Activated CD4-positive, CD25-positive, alpha-beta regulatory T cell treated with anti-CD3 and anti-CD28 coated beads, Interleukin-2, amount 50 U/mL, for 16 hours (primary cell): ENCODE data around the gene MRPS18A.
A peak's percentile ranks its signal among the peaks of the same experiment; 100 is the strongest.

ENCODE experiments used
- DNase-seq: peaks from one replicate; pipeline ENCODE4 v3.0.0-alpha.2; 2020; ENCODE audit warnings: low read depth, low spot score

Gene MRPS18A

DNA sequence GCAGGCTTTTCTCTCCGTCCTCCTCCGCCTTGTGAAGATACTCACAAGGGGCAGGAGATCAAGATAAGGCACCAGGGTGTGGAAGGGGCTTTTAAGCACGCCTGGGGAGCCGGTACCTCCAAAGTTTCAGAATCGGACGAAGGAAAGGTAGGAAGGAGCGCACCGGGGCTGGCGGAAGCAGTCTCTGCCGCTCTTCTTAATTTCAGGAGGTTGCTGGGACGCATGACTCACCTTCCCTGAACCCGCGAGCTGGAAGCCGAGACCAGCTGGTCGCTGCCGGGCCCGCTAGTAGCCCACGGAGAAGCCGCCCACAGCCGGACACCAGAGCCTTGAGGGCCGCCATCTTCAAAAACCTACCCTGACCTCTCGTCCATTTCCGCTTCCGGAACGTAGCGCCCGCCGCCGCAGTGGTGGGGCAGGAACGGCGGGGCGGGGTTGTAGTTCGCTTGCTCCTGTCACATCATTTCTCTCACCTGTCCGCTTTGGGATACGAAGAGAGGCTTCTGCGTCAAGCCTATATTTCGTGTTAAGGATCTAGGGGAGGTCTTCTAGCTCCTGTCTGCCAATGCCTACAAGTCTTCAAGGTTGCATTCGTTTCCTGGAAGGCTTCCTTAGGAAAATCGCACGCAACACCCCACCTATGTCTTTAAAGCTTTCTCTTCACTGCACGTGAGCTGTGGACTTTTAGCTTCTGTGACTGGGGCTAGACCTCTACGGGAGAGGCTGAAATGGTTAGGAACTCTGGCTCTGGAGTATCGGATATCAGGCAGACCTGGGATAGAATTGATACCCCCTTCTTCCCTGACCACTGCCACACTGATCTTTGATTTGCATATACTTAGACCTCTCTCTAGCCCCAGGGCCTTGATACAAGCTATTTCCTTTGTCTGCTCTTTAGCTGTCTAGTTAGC, at the start of gene MRPS18A:
MRPS18A (minus strand) TSS at position 355 of the 911 bp plus-strand sequence; CDS start at position 343, 12 bp downstream.
- peak; percentile 66 for DNase-seq

- no peak for DNase-seq
Observed at GRCh38 chr6:43736844-43737243, 49.3 kb upstream of the MRPS18A start.

- no peak for DNase-seq
Observed at GRCh38 chr6:43736211-43736786, 48.7 kb upstream of the MRPS18A start.

- DNase-seq, result no peak
Observed at GRCh38 chr6:43735642-43736199, 48.1 kb upstream of the MRPS18A start.

DNA sequence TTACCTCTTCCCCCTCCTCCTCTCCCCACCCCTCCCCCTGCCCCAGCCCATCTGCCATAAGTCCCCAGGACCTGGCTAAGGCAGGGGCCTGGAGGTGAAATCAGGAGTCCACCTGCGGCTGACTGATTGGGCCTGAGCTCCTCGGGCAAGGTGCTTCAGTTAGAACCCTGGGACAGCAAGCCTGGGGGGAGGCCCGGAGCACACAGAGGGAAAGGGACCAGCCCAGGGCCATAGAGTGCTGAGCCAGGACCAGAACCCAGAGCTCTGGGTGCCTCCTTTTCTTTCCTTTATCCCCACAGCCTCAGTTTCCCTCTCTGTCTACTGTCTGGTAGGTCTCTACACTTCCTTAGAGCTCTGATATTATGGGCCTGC, 46.7 kb upstream of the MRPS18A start:
- DNase-seq, result no peak

DNA sequence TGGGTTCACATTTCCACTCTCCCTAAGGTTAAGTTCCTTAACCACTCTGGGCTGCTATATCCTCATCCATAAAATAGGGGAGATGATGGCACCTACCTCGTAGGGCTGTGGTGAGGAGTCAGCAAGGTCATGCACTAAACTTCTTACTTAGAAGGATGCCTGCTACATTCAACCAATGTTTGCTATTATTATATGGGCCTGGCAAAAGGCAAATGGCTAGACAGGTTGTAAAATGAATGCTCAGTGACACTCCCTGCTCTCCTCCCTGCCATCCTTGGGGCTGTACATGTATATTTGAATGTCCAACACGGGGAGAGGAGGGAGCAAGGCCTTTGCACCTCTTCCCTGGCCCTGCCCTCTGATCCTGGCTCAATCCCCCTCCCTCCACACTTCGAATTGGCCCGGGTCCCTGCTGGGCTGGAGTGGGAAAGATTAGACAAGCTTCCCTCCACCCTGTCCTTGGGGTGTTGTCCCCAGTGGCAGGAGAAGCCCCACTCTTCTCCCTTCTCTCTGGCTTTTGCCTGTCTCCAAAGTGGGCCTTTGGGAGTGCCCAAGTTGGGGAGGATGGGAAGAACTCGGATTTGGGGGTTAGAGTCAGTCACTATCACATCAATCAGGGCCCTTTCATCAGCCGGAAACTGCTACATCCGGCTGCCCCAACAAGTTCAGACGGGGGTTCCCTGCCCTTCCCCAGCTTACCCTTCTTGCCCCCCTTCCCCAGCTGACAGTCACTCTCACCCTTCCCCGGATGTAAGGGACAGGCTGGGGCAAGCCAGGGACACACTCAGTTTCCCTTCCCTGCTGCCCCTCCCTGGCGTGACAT, 46.1 kb upstream of the MRPS18A start:
- DNase-seq, result no peak

- DNase-seq, result no peak
Observed at GRCh38 chr6:43730634-43731033, 43.0 kb upstream of the MRPS18A start.

- no peak for DNase-seq
Observed at GRCh38 chr6:43729537-43729936, 41.9 kb upstream of the MRPS18A start.

DNA sequence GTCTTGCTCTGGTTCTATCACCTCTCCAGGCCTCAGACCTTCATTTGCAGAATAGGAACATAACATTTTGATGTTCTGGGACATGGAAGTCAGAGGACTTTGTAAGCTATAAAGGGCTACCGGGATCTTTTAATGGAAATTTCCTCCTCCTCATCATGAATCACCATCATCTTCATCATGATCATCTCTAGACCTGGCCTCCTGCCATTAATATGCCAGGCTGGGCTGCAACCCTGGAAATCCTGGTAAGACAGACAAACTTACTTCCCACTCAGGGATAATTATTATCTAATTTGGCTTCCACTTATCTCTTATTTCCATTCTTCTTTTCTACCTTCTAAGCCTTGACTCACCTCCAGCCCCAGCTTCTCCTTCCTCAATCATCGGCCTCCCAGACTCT, 41.0 kb upstream of the MRPS18A start:
- no peak for DNase-seq

GRCh38 chr6:43727634-43728033, 40.0 kb upstream of the MRPS18A start:
- DNase-seq, result no peak

- no peak for DNase-seq
Observed at GRCh38 chr6:43725643-43726580, 38.3 kb upstream of the MRPS18A start.

DNA sequence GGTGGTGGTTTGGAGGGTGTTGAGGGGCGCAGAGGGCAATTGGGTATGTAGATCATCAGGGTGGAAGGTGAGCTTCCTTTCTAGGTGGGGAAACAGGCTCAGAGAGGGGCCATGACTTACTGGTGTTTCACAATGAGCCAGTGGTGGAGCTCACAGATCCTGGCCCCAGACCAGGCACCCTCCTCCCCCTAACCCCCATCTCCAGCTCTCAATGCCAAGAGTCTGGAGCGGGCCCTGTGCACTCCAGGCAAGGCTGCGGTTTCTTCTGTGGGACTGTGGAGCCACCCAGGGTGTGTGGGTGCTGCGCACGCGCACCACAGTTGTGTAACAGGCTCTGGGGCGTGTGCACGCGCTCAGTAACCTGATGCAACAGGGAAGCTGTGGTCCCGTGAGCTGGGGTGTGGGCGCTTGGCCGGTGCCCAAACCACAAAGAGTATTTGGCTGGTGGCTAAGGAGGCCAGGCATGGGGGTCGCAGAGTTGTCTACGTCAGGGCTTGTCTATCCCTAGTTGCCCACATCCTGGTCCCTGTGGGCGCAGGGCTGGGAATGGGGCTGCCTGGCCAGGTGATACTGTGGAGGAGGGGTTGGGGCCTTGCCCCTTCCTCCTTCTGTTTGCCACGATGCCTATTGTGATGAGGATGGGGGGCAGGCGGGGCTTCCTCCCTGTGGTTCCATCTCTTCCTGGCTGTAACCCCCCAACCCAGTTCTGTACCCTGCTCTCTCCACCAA, 37.5 kb upstream of the MRPS18A start:
- peak; percentile 35 for DNase-seq

DNA sequence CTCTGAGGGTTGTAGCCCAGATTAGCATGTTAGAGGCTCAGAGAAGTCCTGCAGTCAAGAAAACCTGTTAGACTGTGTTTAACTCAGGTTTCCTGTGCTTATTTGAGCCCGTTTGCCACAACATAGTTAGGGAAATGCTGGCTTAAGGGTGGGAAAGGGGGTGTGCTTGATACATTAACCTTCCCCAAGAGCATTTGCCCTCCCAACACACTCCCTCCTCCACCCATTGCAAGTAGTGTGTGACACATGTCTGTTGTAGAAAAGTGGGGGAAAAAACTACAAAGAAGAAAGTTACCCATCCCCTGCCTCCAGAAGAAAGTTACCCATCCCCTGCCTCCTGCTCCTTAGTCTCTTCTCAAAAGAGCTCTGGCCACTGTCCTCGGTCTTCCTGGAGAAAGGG, 36.8 kb upstream of the MRPS18A start:
- no peak for DNase-seq

DNA sequence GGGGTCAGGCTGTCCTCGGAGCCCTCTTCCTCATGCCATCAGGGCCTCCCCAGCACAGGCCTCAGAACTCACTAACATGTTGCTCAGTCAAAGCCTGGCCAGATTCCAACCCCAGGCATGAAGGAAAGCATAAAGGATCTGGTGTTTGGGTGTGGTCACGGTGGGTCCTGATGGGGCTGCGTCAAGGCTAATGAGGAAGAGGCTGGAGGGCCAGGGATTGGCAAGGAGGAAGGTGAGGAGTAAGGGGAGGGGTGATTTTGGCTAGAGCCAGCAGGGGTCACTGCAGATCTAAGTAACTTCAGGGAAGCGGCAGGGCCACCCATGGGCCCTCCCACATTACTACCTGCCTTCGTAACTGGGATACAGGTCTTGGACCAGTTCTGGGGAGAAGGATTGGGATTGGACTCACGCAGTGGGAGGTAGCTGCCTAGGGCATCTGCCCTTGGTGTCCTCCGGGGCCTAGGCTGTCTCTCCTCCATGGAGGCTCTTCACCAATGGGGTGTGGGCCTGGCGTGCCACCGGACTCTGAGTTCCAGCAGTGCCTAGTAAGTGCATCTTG, 36.2 kb upstream of the MRPS18A start:
- DNase-seq, result peak; percentile 26

GRCh38 chr6:43722920-43723545, 35.4 kb upstream of the MRPS18A start:
- no peak for DNase-seq

DNA sequence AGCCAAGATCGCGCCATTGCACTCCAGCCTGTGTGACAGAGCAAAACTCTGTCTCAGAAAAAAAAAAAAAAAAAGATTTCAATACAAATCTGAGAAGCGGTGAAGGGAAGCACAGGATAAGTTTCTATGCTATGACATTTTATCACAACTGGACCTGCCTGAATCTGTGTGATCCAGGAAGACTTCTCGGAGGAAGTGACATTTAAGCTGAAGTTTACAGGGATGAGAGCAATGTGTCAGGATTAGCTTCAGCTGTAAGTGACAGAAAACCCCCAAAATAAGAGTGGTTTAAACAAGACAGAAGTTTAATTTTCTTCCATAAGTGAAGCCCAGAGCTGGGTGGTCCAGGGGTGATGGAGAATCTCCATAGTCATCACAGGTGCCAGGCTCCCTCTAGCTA, 33.4 kb upstream of the MRPS18A start:
- no peak for DNase-seq

DNA sequence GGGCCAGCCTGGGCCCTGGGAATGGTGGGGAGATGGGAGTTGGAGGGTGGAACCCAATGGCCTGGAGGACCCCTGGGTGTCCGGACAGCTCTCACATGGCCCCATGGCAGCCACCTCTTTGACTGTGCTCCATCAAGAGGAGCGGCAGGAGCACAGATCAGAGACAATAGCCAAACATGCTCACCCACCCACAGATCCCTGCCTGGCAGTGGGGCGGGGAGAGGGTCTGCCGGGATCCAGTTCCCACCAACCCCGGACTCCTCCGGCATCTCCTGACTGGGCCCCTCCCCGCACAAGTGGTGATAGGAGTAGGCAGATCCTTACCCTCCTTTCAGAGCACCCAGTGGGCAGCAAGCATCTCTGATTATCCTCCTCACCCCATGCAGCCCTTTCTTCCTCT, 31.9 kb upstream of the MRPS18A start:
- no peak for DNase-seq

DNA sequence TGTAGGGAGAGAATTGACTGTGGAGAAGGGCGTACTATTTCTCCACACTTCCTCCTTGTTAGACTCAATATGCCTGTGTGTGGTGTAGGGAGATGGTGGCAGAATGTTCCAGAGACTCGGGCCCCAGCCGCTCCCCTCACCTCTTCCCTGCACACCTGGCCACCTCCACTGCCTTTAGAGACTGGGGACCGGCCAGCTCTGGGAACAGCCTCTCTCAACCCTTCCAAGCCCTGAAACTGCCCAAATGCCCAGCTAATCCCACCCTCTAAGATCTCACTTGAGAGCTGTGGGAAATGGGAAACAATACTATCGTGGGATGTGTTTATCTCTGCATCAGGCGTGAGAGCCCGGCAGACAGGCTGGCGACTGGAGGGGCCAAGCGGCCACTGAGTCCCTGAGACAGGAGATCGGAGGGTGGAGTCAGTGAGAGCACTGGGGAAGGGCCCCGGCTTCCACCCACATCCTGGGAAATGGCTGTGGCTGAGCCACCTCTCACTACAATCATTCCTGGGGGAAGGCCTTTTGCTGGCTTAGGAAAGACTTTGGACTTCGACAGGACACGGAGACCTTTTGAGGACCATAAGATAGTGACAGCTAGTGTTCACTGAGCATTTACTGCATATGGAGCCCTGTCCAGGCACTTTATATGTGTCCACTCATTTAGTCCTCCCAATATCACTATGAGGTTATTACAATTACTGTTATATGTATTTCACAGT, 31.0 kb upstream of the MRPS18A start:
- no peak for DNase-seq

- no peak for DNase-seq
Observed at GRCh38 chr6:43717822-43718221, 30.2 kb upstream of the MRPS18A start.
